C4-2B (cell line): Measurements from ENCODE around the gene BANF2.

ENCODE experiments used
- ZFX ChIP-seq: fragments of 450-650 bp; IDR thresholded peaks from 2 replicates; pipeline ENCODE4 v1.6.1; 2017
- TF ChIP-seq, protein P1 (sequence below): fragments of 450-650 bp; conservative IDR thresholded peaks from 2 replicates; pipeline ENCODE4 v1.5.1; 2017; ENCODE audit warnings: mild to moderate bottlenecking

DNA sequence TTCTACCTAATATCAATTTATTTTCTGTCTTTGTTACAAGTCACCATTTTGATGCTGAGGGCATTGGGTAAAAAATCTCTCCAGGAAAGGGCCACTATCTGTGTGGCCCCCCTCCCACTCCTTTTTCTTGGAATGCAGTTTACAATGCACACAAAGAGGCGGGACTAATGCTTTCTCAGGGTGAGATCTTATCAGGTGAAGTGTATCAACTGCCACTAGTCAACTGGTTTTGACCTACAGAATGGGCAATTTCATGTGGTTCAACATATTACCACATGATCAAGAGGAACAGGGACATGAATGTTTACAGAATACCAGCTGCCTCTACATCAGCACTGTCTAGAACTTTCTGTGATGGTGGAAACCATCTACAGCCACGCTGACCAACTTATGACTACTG lies 21.5 kb upstream of the BANF2 start:
- TF ChIP-seq, protein P1, sequence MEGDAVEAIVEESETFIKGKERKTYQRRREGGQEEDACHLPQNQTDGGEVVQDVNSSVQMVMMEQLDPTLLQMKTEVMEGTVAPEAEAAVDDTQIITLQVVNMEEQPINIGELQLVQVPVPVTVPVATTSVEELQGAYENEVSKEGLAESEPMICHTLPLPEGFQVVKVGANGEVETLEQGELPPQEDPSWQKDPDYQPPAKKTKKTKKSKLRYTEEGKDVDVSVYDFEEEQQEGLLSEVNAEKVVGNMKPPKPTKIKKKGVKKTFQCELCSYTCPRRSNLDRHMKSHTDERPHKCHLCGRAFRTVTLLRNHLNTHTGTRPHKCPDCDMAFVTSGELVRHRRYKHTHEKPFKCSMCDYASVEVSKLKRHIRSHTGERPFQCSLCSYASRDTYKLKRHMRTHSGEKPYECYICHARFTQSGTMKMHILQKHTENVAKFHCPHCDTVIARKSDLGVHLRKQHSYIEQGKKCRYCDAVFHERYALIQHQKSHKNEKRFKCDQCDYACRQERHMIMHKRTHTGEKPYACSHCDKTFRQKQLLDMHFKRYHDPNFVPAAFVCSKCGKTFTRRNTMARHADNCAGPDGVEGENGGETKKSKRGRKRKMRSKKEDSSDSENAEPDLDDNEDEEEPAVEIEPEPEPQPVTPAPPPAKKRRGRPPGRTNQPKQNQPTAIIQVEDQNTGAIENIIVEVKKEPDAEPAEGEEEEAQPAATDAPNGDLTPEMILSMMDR, result no peak
- TF ChIP-seq ZFX, result no peak
